Mesothelial cell of epicardium (in vitro differentiated cells): ENCODE results near the gene PNPLA7. TPM values are rescaled to one million over a fixed set of nuclear protein-coding genes. Genes with fewer than 3 reads are reported as not detected.
"Not testable (repeated sequence)": the region's sequence is repeated elsewhere in the genome, so short reads cannot be mapped to it uniquely, and the experiment has no call there.

Experiments
- DNase-seq, 2 experiments: peaks; one replicate each; pipeline ENCODE4 v3.0.0; 2021; ENCODE audit warnings: low spot score in 2 of 2; ENCODE audit not compliant: unreplicated experiment in 2 of 2
- H3K27ac Mint-ChIP-seq: 2 replicates; pipeline ENCODE4 v1.8.0; 2021; ENCODE audit warnings: mixed read lengths
- H3K27me3 Mint-ChIP-seq: 2 replicates; pipeline ENCODE4 v1.8.0; 2021; ENCODE audit warnings: low read depth, mixed read lengths
- H3K36me3 Mint-ChIP-seq: 2 replicates; pipeline ENCODE4 v1.8.0; 2021; ENCODE audit warnings: mixed read lengths
- H3K4me1 Mint-ChIP-seq: 2 replicates; pipeline ENCODE4 v1.8.0; 2021; ENCODE audit warnings: mixed read lengths
- H3K4me3 Mint-ChIP-seq: 2 replicates; pipeline ENCODE4 v1.8.0; 2021; ENCODE audit warnings: mild to moderate bottlenecking, moderate library complexity, mixed read lengths
- H3K9me3 Mint-ChIP-seq: 2 replicates; pipeline ENCODE4 v1.8.0; 2021; ENCODE audit warnings: mixed read lengths
- total RNA-seq: library from RNA; stranded (reverse); gene quantifications from 3 replicates; pipeline ENCODE4 v1.2.1, GENCODE V29; 2021
- TF ChIP-seq, protein P1 (sequence below): fragments of 200-600 bp; sonication (generic); IDR thresholded peaks from one replicate; pipeline ENCODE4 v1.5.0; 2021; ENCODE audit warnings: antibody characterized with exemption; ENCODE audit not compliant: unreplicated experiment

PNPLA7 gene
- total RNA-seq, 1 donor from 2014 or later, result 5.7 TPM

DNA sequence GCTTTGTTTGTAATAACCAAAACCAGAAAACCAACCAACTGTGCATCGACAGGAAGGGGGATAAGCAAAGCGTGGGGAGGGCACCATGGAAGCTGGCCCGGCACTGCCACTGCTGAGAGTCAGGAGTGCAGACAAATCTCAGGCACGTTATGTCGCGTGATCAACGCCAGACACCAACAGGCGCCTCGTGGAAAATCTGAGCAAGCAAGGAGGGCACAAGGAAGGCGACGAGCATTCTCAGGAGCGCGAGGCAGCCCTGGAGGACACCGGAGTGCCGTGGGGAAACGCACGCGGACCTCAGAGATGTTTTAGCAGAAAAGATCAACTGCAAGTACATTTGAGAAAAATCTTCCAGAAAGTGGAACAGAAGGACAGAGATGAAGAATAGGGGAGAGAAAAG lies 75.9 kb downstream of the PNPLA7 start:
- Mint-ChIP-seq H3K9me3 (peaks cover 25% of the 10 kb centered on the region), H3K4me1 (peaks cover under 1% of the 10 kb centered on the region), H3K4me3 (no peak overlapping the region), H3K27me3 (peaks cover 3% of the 10 kb centered on the region), H3K27ac (no peak overlapping the region), H3K36me3 (peaks cover 13% of the 10 kb centered on the region)
- TF ChIP-seq, protein P1, sequence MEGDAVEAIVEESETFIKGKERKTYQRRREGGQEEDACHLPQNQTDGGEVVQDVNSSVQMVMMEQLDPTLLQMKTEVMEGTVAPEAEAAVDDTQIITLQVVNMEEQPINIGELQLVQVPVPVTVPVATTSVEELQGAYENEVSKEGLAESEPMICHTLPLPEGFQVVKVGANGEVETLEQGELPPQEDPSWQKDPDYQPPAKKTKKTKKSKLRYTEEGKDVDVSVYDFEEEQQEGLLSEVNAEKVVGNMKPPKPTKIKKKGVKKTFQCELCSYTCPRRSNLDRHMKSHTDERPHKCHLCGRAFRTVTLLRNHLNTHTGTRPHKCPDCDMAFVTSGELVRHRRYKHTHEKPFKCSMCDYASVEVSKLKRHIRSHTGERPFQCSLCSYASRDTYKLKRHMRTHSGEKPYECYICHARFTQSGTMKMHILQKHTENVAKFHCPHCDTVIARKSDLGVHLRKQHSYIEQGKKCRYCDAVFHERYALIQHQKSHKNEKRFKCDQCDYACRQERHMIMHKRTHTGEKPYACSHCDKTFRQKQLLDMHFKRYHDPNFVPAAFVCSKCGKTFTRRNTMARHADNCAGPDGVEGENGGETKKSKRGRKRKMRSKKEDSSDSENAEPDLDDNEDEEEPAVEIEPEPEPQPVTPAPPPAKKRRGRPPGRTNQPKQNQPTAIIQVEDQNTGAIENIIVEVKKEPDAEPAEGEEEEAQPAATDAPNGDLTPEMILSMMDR, result no peak
- DNase-seq, result no peak

DNA sequence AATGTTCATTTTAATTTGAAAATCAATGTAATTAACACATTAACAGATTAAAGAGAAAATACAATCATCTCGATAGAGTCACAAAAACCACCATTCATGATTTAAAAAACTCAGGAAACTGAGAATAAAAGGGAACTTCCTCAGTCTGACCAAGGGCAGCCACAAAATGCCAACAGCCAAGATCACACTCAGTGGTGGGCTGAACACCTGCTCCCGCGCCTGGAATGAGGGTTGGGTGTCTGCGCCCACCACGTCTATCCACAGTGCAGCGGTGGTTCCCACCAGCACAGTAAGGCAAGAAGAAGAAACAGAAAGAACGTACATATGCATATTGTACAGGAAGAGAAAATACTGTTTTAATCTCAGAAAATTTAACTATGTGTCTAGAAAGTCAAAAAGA lies 79.4 kb downstream of the PNPLA7 start:
- Mint-ChIP-seq H3K4me1 (no peaks in the 10 kb centered on the region), H3K27me3 (peaks cover 5% of the 10 kb centered on the region), H3K9me3 (peaks cover 19% of the 10 kb centered on the region), H3K36me3 (peaks cover 12% of the 10 kb centered on the region), H3K27ac (no peak overlapping the region), H3K4me3 (no peak overlapping the region)
- no peak for DNase-seq
- TF ChIP-seq, protein P1, result no peak

DNA sequence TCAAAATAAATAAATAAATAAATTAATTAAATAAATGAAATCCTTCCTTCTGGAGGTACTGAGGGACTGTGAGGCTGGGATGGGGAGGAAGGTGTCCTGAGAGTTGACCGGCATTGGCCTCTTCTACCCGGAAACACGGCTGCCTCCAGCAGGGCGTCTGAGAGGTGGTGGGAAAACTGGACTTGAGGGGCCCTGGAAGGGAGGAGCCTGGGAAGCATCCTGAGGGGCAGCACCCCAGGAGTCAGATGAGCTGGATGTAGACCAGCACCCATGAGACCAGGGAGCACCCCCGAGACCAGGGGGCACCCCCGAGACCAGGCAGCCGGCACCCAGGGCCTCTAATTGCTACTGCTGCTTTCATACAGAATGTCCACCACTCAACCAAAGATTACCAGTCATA lies 82.3 kb downstream of the PNPLA7 start:
- no peak overlapping the region for H3K27ac Mint-ChIP-seq
- TF ChIP-seq, protein P1, result no peak
- no peaks in the 10 kb centered on the region for H3K4me1 Mint-ChIP-seq
- peaks cover 1% of the 10 kb centered on the region for H3K36me3 Mint-ChIP-seq
- H3K27me3 Mint-ChIP-seq, result peaks cover 12% of the 10 kb centered on the region
- no peak overlapping the region for H3K4me3 Mint-ChIP-seq
- H3K9me3 Mint-ChIP-seq, result peaks cover 2% of the 10 kb centered on the region
- no peak for DNase-seq

DNA sequence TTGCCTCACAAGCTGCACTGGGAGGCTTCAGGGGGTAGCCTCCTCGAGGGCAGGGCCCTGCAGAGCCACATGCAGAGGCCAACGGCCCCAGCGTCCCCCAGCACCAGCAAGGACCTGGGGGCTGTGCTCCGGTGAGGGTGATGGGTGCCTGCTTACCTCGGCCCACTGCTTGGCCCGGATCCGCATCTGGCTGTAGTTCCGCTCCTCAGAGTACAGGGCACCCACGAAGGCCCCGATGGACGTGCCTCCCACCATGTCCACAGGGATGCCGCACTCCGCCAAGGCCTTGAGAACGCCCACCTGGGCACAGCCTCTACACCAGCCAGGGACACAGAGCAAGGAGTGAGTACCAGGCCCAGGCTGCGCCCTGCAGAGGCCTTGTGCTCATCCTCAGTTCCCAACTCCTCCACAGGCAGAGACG lies 83.0 kb downstream of the PNPLA7 start:
- Mint-ChIP-seq H3K27ac (no peak overlapping the region), H3K36me3 (no peaks in the 10 kb centered on the region)

DNA sequence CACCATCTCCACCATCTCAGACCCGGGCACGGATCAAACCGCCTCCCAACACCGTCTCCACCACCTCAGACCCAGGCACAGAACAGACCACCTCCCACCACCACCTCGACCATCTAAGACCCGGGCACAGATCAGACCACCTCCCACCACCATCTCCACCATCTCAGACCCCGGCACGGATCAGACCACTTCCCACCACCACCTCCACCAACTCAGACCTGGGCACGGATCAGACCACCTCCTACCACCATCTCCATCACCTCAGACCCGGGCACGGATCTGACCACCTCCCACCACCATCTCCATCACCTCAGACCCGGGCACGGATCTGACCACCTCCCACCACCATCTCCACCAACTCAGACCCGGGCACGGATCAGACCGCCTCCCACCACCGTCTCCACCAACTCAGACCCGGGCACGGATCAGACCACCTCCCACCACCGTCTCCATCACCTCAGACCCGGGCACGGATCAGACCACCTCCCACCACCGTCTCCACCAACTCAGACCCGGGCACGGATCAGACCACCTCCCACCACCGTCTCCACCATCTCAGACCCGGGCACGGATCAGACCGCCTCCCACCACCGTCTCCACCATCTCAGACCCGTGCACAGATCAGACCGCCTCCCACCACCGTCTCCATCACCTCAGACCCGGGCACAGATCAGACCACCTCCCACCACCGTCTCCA lies 83.7 kb downstream of the PNPLA7 start:
- not testable (repeated sequence) for H3K4me3 Mint-ChIP-seq, DNase-seq, H3K9me3 Mint-ChIP-seq, H3K27ac Mint-ChIP-seq, H3K36me3 Mint-ChIP-seq, H3K4me1 Mint-ChIP-seq
- peaks cover 21% of the 10 kb centered on the region for H3K27me3 Mint-ChIP-seq

More for the DNA sequence above, 83.0 kb downstream of the PNPLA7 start:
- peaks cover 15% of the 10 kb centered on the region for H3K27me3 Mint-ChIP-seq
- H3K4me1 Mint-ChIP-seq, result no peaks in the 10 kb centered on the region
- H3K4me3 Mint-ChIP-seq, result no peak overlapping the region
- TF ChIP-seq, protein P1, result no peak
- H3K9me3 Mint-ChIP-seq, result no peaks in the 10 kb centered on the region
- DNase-seq, result no peak

DNA sequence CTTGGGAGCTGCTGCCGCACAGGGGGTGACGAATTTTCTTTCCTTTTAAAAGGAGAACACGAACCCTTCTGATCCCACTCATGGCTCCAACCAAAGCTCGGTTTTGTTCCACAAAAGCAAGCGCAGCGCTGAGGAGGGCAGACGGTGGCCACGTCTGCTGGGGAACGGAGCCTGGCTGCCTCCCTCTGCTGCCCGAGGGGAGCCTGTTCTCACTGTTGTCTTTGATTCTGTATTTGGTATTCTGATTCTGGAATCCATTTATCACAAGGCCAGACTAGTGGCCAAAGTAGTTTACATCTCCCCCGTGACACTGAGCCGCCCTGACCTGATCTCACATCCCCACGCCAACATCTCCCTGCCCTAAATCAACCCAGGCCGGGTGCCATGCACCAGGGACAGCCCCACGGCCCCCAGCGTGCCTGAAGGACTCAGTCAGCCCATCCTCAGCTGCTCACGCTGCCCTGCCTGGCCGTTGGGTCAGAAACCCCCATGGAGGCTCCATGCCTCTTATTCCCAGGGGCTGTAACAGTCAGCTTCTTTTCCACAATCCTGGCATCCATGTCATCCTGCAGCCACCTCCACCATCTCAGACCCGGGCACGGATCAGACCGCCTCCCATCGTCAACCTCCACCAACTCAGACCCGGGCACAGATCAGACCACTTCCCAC lies 84.3 kb downstream of the PNPLA7 start:
- TF ChIP-seq, protein P1, result no peak
- Mint-ChIP-seq H3K4me1 (no peaks in the 10 kb centered on the region), H3K4me3 (no peak overlapping the region), H3K27ac (no peak overlapping the region), H3K36me3 (no peaks in the 10 kb centered on the region), H3K9me3 (no peaks in the 10 kb centered on the region), H3K27me3 (peaks cover 25% of the 10 kb centered on the region)
- DNase-seq, result no peak
